ENCODE data around the gene USP12. TPM values are rescaled to one million over a fixed set of nuclear protein-coding genes. Genes with fewer than 3 reads are reported as not detected.

USP12 gene
- polyA plus RNA-seq, 1 experiment, result 4.4 TPM

DNA sequence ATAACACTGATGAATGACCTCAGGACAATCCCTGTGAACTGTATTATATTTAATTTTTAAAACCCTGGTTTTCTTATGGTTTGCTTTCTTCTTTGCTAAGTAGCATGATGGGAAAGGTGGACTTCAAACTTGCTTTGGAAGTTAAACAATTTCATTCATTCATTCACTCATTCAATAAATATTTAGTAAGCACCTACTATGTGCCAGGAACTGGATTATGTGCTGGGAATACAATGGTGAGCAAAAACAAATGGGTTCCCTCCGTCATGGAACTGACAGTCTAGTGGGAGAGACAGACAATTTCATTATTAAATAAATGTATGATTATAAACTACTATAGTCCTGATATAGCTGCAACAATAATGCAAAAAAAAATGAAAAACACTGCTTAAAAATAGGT, 70.3 kb downstream of the USP12 start:
- no peak for TF ChIP-seq CTCF (IDR thresholded peaks at IDR 0.05; ENCODE audit: insufficient read depth, low read depth, low read length)
- ChIA-PET CTCF (interaction anchor here (1.4 kb wide), 1 partner anchor 12 kb away, joined by 3 read pairs; no protein-coding TSS in a partner anchor), POLR2A (no interaction called here)
- no peak for DNase-seq (ENCODE audit: low read depth)
- Histone ChIP-seq H3K4me3 (ENCODE audit: low read depth, low read length) (no peak overlapping the region), H3K36me3 (ENCODE audit: control insufficient read depth, insufficient read depth, low read length) (no peaks in the 10 kb centered on the region), H3K27me3 (ENCODE audit: control insufficient read depth, insufficient read depth, low read length) (no peaks in the 10 kb centered on the region)

GRCh38 chr13:27097691-27098090, 73.9 kb downstream of the USP12 start:
- DNase-seq (ENCODE audit: low read depth), result no peak
- Histone ChIP-seq H3K36me3 (ENCODE audit: control insufficient read depth, insufficient read depth, low read length) (peaks cover 1% of the 10 kb centered on the region), H3K4me3 (ENCODE audit: low read depth, low read length) (no peak overlapping the region), H3K27me3 (ENCODE audit: control insufficient read depth, insufficient read depth, low read length) (no peaks in the 10 kb centered on the region)
- CTCF ChIA-PET, result interaction anchor here (0.6 kb wide), 1 partner anchor 33 kb away, joined by 3 read pairs; no protein-coding TSS in a partner anchor
- no peak for TF ChIP-seq CTCF (IDR thresholded peaks at IDR 0.05; ENCODE audit: insufficient read depth, low read depth, low read length)
- POLR2A ChIA-PET, result no interaction called here

- no peak overlapping the region for H3K4me3 ChIP-seq (ENCODE audit: low read depth, low read length)
- H3K36me3 ChIP-seq (ENCODE audit: control insufficient read depth, insufficient read depth, low read length), result peaks cover 1% of the 10 kb centered on the region
- no peaks in the 10 kb centered on the region for H3K27me3 ChIP-seq (ENCODE audit: control insufficient read depth, insufficient read depth, low read length)
- no peak for TF ChIP-seq CTCF (IDR thresholded peaks at IDR 0.05; ENCODE audit: insufficient read depth, low read depth, low read length)
- no peak for DNase-seq (ENCODE audit: low read depth)
- ChIA-PET CTCF (no interaction called here), POLR2A (no interaction called here)
Observed at GRCh38 chr13:27091451-27091850, 80.2 kb downstream of the USP12 start.

- no peak for DNase-seq (ENCODE audit: low read depth)
- H3K36me3 ChIP-seq (ENCODE audit: control insufficient read depth, insufficient read depth, low read length), result no peaks in the 10 kb centered on the region
- no peak for TF ChIP-seq CTCF (IDR thresholded peaks at IDR 0.05; ENCODE audit: insufficient read depth, low read depth, low read length)
- no peaks in the 10 kb centered on the region for H3K27me3 ChIP-seq (ENCODE audit: control insufficient read depth, insufficient read depth, low read length)
- CTCF ChIA-PET, result no interaction called here
- H3K4me3 ChIP-seq (ENCODE audit: low read depth, low read length), result no peak overlapping the region
- POLR2A ChIA-PET, result no interaction called here
Observed at GRCh38 chr13:27088619-27089018, 83.0 kb downstream of the USP12 start.

GRCh38 chr13:27086599-27087265, 84.9 kb downstream of the USP12 start:
- Histone ChIP-seq H3K36me3 (ENCODE audit: control insufficient read depth, insufficient read depth, low read length) (peaks cover 2% of the 10 kb centered on the region; the same call in 1 of the 2 replicates), H3K27me3 (ENCODE audit: control insufficient read depth, insufficient read depth, low read length) (no peaks in the 10 kb centered on the region), H3K4me3 (ENCODE audit: low read depth, low read length) (no peak overlapping the region)
- DNase-seq (ENCODE audit: low read depth), result no peak
- no peak for TF ChIP-seq CTCF (IDR thresholded peaks at IDR 0.05; ENCODE audit: insufficient read depth, low read depth, low read length)
- POLR2A ChIA-PET, result interaction anchor here (0.6 kb wide), 1 partner anchor 1686 kb away, joined by 17 read pairs; no protein-coding TSS in a partner anchor
- CTCF ChIA-PET, result interaction anchor here (0.7 to 1.0 kb wide), 2 partner anchors 76 to 101 kb away, joined by 3 read pairs; no protein-coding TSS in a partner anchor
